Mesothelial cell of epicardium (in vitro differentiated cells): ENCODE results near the gene ZNF322. TPM values are rescaled to one million over a fixed set of nuclear protein-coding genes. Genes with fewer than 3 reads are reported as not detected.

Experiments used
- DNase-seq, 2 experiments: peaks; one replicate each; pipeline ENCODE4 v3.0.0; 2021; ENCODE audit warnings: low spot score in 2 of 2; ENCODE audit not compliant: unreplicated experiment in 2 of 2
- H3K27ac Mint-ChIP-seq: 2 replicates; pipeline ENCODE4 v1.8.0; 2021; ENCODE audit warnings: mixed read lengths
- H3K27me3 Mint-ChIP-seq: 2 replicates; pipeline ENCODE4 v1.8.0; 2021; ENCODE audit warnings: low read depth, mixed read lengths
- H3K36me3 Mint-ChIP-seq: 2 replicates; pipeline ENCODE4 v1.8.0; 2021; ENCODE audit warnings: mixed read lengths
- H3K4me1 Mint-ChIP-seq: 2 replicates; pipeline ENCODE4 v1.8.0; 2021; ENCODE audit warnings: mixed read lengths
- H3K4me3 Mint-ChIP-seq: 2 replicates; pipeline ENCODE4 v1.8.0; 2021; ENCODE audit warnings: mild to moderate bottlenecking, moderate library complexity, mixed read lengths
- H3K9me3 Mint-ChIP-seq: 2 replicates; pipeline ENCODE4 v1.8.0; 2021; ENCODE audit warnings: mixed read lengths
- total RNA-seq: library from RNA; stranded (reverse); gene quantifications from 3 replicates; pipeline ENCODE4 v1.2.1, GENCODE V29; 2021
- TF ChIP-seq, protein P1 (sequence below): fragments of 200-600 bp; sonication (generic); IDR thresholded peaks from one replicate; pipeline ENCODE4 v1.5.0; 2021; ENCODE audit warnings: antibody characterized with exemption; ENCODE audit not compliant: unreplicated experiment

ZNF322 gene
- total RNA-seq, 1 donor from 2014 or later: 40.9 TPM

DNA sequence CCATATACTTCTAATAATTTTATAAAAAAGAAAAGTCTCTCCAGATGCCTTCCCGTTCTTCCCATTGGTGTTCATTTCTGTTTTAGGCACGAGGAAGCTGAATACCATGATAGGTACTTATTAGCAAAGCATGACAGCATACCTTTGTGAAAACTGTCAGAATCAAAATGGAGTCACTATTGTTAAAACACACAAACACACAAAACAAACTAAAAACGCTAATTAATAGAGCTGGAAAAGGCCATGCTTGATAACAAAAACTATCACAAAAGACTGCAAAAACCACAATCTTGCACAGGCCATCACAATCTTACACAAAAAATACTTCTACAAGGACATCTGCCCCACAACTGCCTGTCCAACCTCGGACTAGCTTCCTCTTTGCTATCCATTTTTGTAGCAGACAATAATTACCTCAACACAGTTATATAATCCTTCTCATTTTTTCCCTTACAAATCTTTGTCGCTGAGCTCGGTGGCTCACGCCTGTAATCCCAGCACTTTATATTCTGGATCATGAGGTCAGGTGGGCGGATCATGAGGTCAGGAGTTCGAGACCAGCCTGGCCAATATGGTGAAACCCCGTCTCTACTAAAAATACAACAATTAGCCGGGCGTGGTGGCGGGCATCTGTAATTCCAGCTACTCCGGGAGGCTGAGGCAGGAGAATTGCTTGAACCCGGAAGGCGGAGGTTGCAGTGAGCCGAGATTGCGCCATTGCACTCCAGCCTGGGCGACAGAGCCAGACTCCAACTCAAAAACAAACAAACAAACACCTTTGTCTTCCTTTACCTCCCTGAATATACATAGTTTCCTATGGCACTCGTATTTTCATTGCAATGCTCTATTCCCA, 66.0 kb downstream of the ZNF322 start:
- Mint-ChIP-seq H3K9me3 (peaks cover 4% of the 10 kb centered on the region), H3K36me3 (peaks cover under 1% of the 10 kb centered on the region), H3K27me3 (peaks cover 51% of the 10 kb centered on the region), H3K4me1 (peaks cover 13% of the 10 kb centered on the region), H3K4me3 (no peak overlapping the region), H3K27ac (no peak overlapping the region)
- DNase-seq: no peak
- TF ChIP-seq, protein P1, sequence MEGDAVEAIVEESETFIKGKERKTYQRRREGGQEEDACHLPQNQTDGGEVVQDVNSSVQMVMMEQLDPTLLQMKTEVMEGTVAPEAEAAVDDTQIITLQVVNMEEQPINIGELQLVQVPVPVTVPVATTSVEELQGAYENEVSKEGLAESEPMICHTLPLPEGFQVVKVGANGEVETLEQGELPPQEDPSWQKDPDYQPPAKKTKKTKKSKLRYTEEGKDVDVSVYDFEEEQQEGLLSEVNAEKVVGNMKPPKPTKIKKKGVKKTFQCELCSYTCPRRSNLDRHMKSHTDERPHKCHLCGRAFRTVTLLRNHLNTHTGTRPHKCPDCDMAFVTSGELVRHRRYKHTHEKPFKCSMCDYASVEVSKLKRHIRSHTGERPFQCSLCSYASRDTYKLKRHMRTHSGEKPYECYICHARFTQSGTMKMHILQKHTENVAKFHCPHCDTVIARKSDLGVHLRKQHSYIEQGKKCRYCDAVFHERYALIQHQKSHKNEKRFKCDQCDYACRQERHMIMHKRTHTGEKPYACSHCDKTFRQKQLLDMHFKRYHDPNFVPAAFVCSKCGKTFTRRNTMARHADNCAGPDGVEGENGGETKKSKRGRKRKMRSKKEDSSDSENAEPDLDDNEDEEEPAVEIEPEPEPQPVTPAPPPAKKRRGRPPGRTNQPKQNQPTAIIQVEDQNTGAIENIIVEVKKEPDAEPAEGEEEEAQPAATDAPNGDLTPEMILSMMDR: no peak

DNA sequence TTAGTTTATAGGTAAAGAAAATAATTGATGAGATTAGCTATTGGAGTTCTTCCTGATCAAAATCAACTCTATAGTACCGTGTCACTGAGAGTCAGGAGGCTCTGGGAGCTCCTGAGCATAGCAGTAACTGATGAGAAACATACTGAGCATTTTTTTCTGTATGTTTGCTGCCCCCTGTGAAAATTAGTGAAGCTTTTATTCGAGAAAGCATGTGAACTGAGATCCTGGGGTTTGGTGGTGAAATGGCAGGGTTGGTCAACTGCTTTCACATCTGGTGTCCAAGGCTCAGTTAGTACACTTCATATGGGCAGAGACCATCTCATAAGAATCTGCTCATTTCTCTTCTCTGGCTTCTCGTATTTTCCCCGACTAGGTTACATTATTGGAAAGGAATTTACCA, 66.9 kb downstream of the ZNF322 start:
- Mint-ChIP-seq H3K27me3 (peaks cover 51% of the 10 kb centered on the region), H3K36me3 (no peaks in the 10 kb centered on the region), H3K4me1 (peaks cover 6% of the 10 kb centered on the region), H3K4me3 (no peak overlapping the region), H3K9me3 (peaks cover 4% of the 10 kb centered on the region), H3K27ac (no peak overlapping the region)
- no peak for DNase-seq
- TF ChIP-seq, protein P1: no peak

GRCh38 chr6:26588965-26589364, 70.6 kb downstream of the ZNF322 start:
- TF ChIP-seq, protein P1: no peak
- no peak for DNase-seq
- peaks cover 65% of the 10 kb centered on the region for H3K27me3 Mint-ChIP-seq
- H3K4me3 Mint-ChIP-seq: no peak overlapping the region
- no peaks in the 10 kb centered on the region for H3K4me1 Mint-ChIP-seq
- H3K36me3 Mint-ChIP-seq: no peaks in the 10 kb centered on the region
- H3K9me3 Mint-ChIP-seq: peaks cover 4% of the 10 kb centered on the region
- no peak overlapping the region for H3K27ac Mint-ChIP-seq

Other genes starting within 250 kb of the ZNF322 start
- 15.4 to 17.2 TPM (median 16.3 TPM) in 3 replicates for gene BTN3A3, start 219.2 kb downstream of the ZNF322 start, total RNA-seq
- gene BTN2A1, start 201.8 kb downstream of the ZNF322 start, total RNA-seq: 27.2 to 30.5 TPM (median 29.2 TPM) in 3 replicates
- gene BTN1A1, start 159.4 kb downstream of the ZNF322 start, total RNA-seq: 0.09 to 0.11 TPM in 2 of 3 replicates, not detected in the other
- gene HMGN4, start 121.4 kb downstream of the ZNF322 start, total RNA-seq: 49.4 to 60.5 TPM (median 54.1 TPM) in 3 replicates
- gene ABT1, start 62.8 kb downstream of the ZNF322 start, total RNA-seq: 21.8 to 22.6 TPM (median 21.9 TPM) in 3 replicates